ENCODE data around the gene MAPK1IP1L.
"Not testable (repeated sequence)": the region's sequence is repeated elsewhere in the genome, so short reads cannot be mapped to it uniquely, and the experiment has no call there.

The MAPK1IP1L gene

DNA sequence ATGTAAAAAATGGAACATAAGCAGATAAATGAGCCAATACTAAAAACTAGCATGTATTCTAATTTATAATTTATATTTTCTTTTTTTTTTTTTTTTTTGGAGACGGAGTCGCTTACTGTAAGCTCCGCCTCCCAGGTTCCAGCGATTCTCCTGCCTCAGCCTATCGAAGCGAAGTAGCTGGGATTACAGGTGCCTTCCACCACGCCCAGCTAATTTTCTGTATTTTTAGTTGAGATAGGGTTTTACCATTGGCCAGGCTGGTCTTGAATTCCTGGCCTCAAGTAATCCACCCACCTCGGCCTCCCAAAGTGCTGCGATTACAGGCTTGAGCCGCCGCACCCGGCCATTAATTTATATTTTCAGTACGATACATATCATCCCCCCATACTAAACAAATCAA, 2.7 kb downstream of the MAPK1IP1L start:
- no peak overlapping the region for H3K4me3 ChIP-seq (ENCODE audit: low read depth, low read length)
- H3K27me3 ChIP-seq (ENCODE audit: control insufficient read depth, insufficient read depth, low read length), result no peaks in the 10 kb centered on the region
- H3K9ac ChIP-seq (ENCODE audit: low read length), result no peak overlapping the region
- H3K4me1 ChIP-seq (ENCODE audit: control insufficient read depth, insufficient read depth, low read length), result peaks cover 20% of the 10 kb centered on the region
- H3K36me3 ChIP-seq (ENCODE audit: control insufficient read depth, insufficient read depth, low read length), result peaks cover 44% of the 10 kb centered on the region
- no peak overlapping the region for H3K27ac ChIP-seq (ENCODE audit: low read depth, low read length)
- no peaks in the 10 kb centered on the region for H3K9me3 ChIP-seq (ENCODE audit: control insufficient read depth, insufficient read depth, low read depth, low read length)

DNA sequence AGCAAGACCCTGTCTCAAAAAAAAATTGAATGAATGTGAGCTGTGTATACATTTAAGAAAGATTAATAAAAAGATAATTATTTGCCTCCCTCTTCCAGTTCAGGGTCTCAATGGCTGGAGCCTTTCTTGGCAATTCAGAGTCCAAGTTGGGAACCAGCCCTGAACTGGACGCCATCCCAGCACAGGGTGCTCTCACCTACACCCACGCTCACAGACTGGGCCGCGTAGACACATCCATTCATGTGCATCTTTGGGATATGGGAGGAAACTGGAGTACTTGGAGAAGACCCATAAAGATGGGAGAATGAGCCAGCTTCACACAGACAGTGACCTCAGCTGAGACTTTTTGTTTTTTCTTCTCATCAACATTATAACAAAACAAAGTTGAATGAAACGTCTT, 6.5 kb downstream of the MAPK1IP1L start:
- Histone ChIP-seq H3K36me3 (ENCODE audit: control insufficient read depth, insufficient read depth, low read length) (peaks cover 66% of the 10 kb centered on the region), H3K4me3 (ENCODE audit: low read depth, low read length) (no peak overlapping the region), H3K9me3 (ENCODE audit: control insufficient read depth, insufficient read depth, low read depth, low read length) (no peaks in the 10 kb centered on the region), H3K9ac (ENCODE audit: low read length) (no peak overlapping the region), H3K27ac (ENCODE audit: low read depth, low read length) (no peak overlapping the region), H3K4me1 (ENCODE audit: control insufficient read depth, insufficient read depth, low read length) (peaks cover 10% of the 10 kb centered on the region), H3K27me3 (ENCODE audit: control insufficient read depth, insufficient read depth, low read length) (no peaks in the 10 kb centered on the region)

DNA sequence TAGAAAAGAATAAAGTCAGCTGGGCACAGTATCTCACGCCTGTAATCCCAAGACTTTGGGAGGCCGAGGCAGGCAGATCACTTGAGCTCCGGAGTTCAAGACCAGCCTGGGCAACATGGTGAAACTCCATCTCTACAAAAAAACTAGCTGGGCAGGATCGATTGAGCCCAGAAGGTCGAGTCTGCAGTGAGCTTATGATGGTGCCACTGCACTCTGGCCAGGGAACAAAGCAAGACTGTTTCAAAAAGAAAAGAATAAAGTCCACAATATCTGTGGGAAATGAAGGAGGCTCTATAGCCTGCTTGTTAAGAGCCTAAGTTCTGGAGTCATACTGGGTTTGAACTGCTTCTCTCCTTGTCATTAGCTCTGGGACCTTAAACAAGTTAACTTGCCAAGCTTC, 7.9 kb downstream of the MAPK1IP1L start:
- Histone ChIP-seq H3K9ac (ENCODE audit: low read length) (no peak overlapping the region), H3K4me1 (ENCODE audit: control insufficient read depth, insufficient read depth, low read length) (no peaks in the 10 kb centered on the region), H3K36me3 (ENCODE audit: control insufficient read depth, insufficient read depth, low read length) (peaks cover 70% of the 10 kb centered on the region), H3K27me3 (ENCODE audit: control insufficient read depth, insufficient read depth, low read length) (no peaks in the 10 kb centered on the region), H3K4me3 (ENCODE audit: low read depth, low read length) (no peak overlapping the region), H3K9me3 (ENCODE audit: control insufficient read depth, insufficient read depth, low read depth, low read length) (no peaks in the 10 kb centered on the region), H3K27ac (ENCODE audit: low read depth, low read length) (no peak overlapping the region)

DNA sequence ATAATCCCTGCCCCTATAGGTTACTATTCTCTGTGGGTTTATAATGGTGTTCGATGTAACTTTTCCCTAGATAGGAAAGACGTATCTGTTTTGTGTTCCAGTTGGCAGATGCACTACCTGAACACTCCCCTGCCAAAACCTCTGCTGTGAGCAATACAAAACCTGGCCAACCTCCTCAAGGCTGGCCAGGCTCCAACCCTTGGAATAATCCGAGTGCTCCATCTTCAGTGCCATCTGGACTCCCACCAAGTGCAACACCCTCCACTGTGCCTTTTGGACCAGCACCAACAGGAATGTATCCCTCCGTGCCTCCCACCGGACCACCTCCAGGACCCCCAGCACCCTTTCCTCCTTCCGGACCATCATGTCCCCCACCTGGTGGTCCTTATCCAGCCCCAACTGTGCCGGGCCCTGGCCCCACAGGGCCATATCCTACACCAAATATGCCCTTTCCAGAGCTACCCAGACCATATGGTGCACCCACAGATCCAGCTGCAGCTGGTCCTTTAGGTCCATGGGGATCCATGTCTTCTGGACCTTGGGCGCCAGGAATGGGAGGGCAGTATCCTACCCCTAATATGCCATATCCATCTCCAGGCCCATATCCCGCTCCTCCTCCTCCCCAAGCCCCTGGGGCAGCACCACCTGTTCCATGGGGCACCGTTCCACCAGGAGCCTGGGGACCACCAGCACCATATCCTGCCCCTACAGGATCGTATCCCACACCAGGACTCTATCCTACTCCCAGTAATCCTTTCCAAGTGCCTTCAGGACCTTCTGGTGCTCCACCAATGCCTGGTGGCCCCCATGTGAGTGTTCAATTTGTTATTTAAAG, 11.3 kb downstream of the MAPK1IP1L start:
- Histone ChIP-seq H3K9ac (ENCODE audit: low read length) (no peak overlapping the region), H3K4me3 (ENCODE audit: low read depth, low read length) (no peak overlapping the region), H3K9me3 (ENCODE audit: control insufficient read depth, insufficient read depth, low read depth, low read length) (no peaks in the 10 kb centered on the region), H3K27ac (ENCODE audit: low read depth, low read length) (no peak overlapping the region), H3K36me3 (ENCODE audit: control insufficient read depth, insufficient read depth, low read length) (peaks cover 67% of the 10 kb centered on the region), H3K4me1 (ENCODE audit: control insufficient read depth, insufficient read depth, low read length) (no peaks in the 10 kb centered on the region), H3K27me3 (ENCODE audit: control insufficient read depth, insufficient read depth, low read length) (no peaks in the 10 kb centered on the region)

DNA sequence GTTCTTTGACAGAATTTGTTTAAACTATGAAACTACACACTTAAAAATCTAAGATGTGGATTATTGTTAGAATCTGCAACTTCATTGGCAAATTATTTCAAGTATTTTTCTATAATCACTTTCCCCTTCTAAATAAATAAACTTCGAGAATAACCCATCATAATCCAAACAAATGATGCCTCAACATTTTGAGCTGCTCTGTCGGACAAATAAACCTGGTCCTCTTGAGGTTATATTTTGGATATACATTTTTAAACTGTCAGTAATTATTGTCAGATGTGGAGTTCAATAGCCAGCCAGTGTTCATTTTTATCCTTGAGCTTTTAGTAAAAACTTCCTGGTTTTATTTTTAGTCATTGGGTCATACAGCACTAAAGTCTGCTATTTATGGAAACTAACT, 13.4 kb downstream of the MAPK1IP1L start:
- peaks cover 57% of the 10 kb centered on the region for H3K36me3 ChIP-seq (ENCODE audit: control insufficient read depth, insufficient read depth, low read length)
- not testable (repeated sequence) for H3K4me1 ChIP-seq (ENCODE audit: control insufficient read depth, insufficient read depth, low read length); H3K9ac ChIP-seq (ENCODE audit: low read length); H3K4me3 ChIP-seq (ENCODE audit: low read depth, low read length); H3K27ac ChIP-seq (ENCODE audit: low read depth, low read length); H3K9me3 ChIP-seq (ENCODE audit: control insufficient read depth, insufficient read depth, low read depth, low read length); H3K27me3 ChIP-seq (ENCODE audit: control insufficient read depth, insufficient read depth, low read length)

DNA sequence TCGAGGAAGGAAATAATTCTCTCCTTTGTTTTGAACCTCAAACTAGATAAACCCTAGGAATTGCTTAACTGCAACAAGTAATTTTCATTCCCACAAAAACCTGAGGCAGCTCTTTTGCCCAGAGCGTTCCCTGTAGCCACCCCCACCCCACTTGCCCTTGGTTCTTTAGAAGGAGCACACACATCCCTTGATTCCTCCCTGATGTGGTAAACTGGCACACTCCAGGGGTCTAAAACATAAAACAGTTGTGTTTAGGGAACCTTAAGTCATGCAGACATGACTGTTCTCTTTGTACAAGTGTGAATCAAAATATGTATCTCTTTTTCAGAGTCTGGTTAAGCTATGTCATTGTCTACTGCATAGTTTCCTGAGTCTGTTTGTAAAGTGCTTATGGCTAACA, 14.0 kb downstream of the MAPK1IP1L start:
- Histone ChIP-seq H3K9me3 (ENCODE audit: control insufficient read depth, insufficient read depth, low read depth, low read length) (no peaks in the 10 kb centered on the region), H3K36me3 (ENCODE audit: control insufficient read depth, insufficient read depth, low read length) (peaks cover 57% of the 10 kb centered on the region), H3K27me3 (ENCODE audit: control insufficient read depth, insufficient read depth, low read length) (no peaks in the 10 kb centered on the region), H3K4me3 (ENCODE audit: low read depth, low read length) (no peak overlapping the region), H3K9ac (ENCODE audit: low read length) (no peak overlapping the region), H3K27ac (ENCODE audit: low read depth, low read length) (no peak overlapping the region), H3K4me1 (ENCODE audit: control insufficient read depth, insufficient read depth, low read length) (no peaks in the 10 kb centered on the region)

DNA sequence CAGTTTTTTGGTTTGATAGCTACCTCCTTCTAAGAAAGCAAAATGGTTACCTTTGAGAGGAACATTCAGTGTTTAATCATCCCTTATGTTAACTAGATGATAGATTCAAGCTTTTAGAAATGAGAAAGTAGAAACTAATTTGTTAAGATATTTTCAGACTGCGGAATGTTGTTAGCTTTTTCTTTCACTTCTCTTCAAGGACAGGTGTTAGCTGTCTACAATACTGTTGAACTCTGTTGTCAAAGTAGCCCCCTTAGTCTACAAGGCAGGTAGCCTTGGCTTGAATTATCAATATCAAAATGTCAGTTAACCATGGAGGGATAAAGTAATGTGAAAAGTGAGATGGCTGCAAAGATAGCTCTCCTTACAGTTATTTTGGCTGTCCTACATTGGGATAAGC, 14.8 kb downstream of the MAPK1IP1L start:
- H3K27ac ChIP-seq (ENCODE audit: low read depth, low read length), result no peak overlapping the region
- H3K4me3 ChIP-seq (ENCODE audit: low read depth, low read length), result no peak overlapping the region
- H3K9me3 ChIP-seq (ENCODE audit: control insufficient read depth, insufficient read depth, low read depth, low read length), result no peaks in the 10 kb centered on the region
- H3K27me3 ChIP-seq (ENCODE audit: control insufficient read depth, insufficient read depth, low read length), result no peaks in the 10 kb centered on the region
- peaks cover 53% of the 10 kb centered on the region for H3K36me3 ChIP-seq (ENCODE audit: control insufficient read depth, insufficient read depth, low read length)
- no peaks in the 10 kb centered on the region for H3K4me1 ChIP-seq (ENCODE audit: control insufficient read depth, insufficient read depth, low read length)
- H3K9ac ChIP-seq (ENCODE audit: low read length), result no peak overlapping the region

DNA sequence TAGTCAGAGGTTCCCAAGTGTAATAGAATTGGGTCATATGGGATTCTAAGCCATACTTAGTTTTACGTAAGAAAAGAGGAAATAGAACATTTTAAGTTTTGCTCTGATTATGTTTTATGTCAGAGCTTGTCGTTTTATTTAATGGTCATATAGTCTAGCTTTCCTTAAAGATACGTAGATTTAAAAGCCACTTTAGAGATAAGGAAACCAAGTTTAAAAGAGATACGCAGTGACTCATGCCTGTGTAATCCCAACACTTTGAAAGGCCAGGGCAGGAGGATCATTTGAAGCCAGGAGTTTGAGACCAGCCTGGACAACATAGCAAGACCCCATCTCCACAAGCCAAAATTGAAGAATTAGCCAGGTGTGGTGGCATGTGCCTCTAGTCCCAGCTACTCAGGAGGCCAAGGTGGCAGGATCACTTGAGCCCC, 19.5 kb downstream of the MAPK1IP1L start:
- Histone ChIP-seq H3K27ac (ENCODE audit: low read depth, low read length) (no peak overlapping the region), H3K36me3 (ENCODE audit: control insufficient read depth, insufficient read depth, low read length) (peaks cover 8% of the 10 kb centered on the region), H3K4me3 (ENCODE audit: low read depth, low read length) (no peak overlapping the region), H3K4me1 (ENCODE audit: control insufficient read depth, insufficient read depth, low read length) (peaks cover 9% of the 10 kb centered on the region; the same call in 1 of the 2 replicates), H3K9me3 (ENCODE audit: control insufficient read depth, insufficient read depth, low read depth, low read length) (no peaks in the 10 kb centered on the region), H3K9ac (ENCODE audit: low read length) (no peak overlapping the region), H3K27me3 (ENCODE audit: control insufficient read depth, insufficient read depth, low read length) (no peaks in the 10 kb centered on the region)

DNA sequence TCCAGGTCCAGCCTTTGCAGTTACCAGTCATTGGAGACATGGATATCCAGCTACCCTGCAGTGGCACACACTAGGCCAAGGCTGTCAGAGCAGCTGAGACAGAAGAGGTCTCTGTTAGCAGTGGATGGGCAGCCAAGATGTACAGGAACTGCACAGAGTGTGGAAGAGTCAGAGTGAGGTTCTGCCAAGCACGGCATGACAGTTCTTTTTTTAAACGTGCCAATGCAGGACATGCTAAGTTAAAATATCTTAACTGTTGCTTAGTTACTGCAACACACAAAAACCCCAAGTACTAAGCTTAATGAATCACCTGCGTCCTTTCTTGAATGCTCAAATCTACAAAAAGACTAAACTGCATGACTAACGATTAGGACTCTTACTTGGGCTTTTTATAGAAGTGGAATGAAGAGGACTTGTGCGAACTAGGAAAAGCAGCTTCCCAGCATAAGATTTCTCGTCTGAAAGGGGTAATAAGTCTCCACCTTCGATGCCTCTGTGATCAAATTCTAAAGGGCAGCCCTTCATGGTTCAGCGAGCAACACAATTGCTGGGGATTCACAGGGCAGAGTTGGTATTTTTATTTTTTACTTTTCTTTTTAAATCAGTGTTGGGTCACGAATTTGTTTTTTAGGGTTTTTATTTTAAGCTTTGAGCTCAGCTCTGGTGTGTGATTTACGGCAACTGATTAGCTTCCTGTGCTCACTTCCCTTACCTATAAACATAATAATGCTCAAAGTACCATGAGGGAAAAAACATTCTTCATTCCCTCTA, 20.6 kb downstream of the MAPK1IP1L start:
- H3K9me3 ChIP-seq (ENCODE audit: control insufficient read depth, insufficient read depth, low read depth, low read length), result no peaks in the 10 kb centered on the region
- no peak overlapping the region for H3K4me3 ChIP-seq (ENCODE audit: low read depth, low read length)
- no peaks in the 10 kb centered on the region for H3K27me3 ChIP-seq (ENCODE audit: control insufficient read depth, insufficient read depth, low read length)
- 0 out of 2 replicates have a peak, but pooled peaks cover 3% of the 10 kb centered on the region for H3K36me3 ChIP-seq (ENCODE audit: control insufficient read depth, insufficient read depth, low read length)
- no peak overlapping the region for H3K9ac ChIP-seq (ENCODE audit: low read length)
- H3K27ac ChIP-seq (ENCODE audit: low read depth, low read length), result no peak overlapping the region
- H3K4me1 ChIP-seq (ENCODE audit: control insufficient read depth, insufficient read depth, low read length), result peaks cover 9% of the 10 kb centered on the region; the same call in 1 of the 2 replicates

DNA sequence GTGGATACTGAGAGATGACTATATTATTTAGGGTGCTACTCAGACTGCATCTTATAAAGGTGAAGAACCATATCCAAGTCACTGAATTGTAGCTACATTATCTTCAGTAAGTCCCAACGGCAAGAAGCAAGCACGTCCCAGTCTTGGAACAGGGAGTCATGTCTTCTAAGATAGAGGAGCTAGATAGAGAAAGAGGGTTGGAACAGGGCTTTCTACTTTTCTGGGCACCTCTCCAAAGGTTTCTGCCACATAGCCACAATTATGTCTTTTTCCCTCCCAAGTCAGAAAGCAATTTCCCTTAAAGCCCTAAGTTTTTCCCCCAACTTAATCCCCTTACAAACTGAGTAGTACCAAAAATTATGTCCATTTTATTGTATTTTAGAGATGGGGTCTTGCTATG, 22.4 kb downstream of the MAPK1IP1L start:
- H3K36me3 ChIP-seq (ENCODE audit: control insufficient read depth, insufficient read depth, low read length), result 0 out of 2 replicates have a peak, but pooled peaks cover 3% of the 10 kb centered on the region
- no peaks in the 10 kb centered on the region for H3K9me3 ChIP-seq (ENCODE audit: control insufficient read depth, insufficient read depth, low read depth, low read length)
- no peaks in the 10 kb centered on the region for H3K27me3 ChIP-seq (ENCODE audit: control insufficient read depth, insufficient read depth, low read length)
- H3K9ac ChIP-seq (ENCODE audit: low read length), result no peak overlapping the region
- no peak overlapping the region for H3K27ac ChIP-seq (ENCODE audit: low read depth, low read length)
- H3K4me3 ChIP-seq (ENCODE audit: low read depth, low read length), result no peak overlapping the region
- peaks cover 9% of the 10 kb centered on the region; the same call in 1 of the 2 replicates for H3K4me1 ChIP-seq (ENCODE audit: control insufficient read depth, insufficient read depth, low read length)

DNA sequence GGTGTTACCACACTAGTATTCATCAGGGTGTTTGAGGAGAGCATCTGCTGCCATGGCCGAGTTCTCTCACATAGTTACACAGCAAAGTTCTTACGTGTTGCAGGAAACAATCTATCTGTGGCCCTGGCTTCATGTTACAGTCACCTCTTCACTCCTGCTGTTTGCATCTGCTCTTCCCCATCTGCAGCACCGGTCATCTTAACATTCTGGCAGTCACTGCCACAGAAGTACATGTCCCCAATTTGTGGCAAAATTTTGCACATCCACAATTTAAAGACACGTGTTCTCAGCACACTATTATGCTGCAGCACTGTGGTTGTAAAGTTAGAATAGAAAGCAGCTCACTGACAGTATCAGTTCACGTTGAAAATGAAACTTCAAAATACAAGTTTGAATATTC, 23.2 kb downstream of the MAPK1IP1L start:
- no peak overlapping the region for H3K9ac ChIP-seq (ENCODE audit: low read length)
- H3K4me3 ChIP-seq (ENCODE audit: low read depth, low read length), result no peak overlapping the region

More for the DNA sequence above, 23.2 kb downstream of the MAPK1IP1L start:
- Histone ChIP-seq H3K27ac (ENCODE audit: low read depth, low read length) (no peak overlapping the region), H3K9me3 (ENCODE audit: control insufficient read depth, insufficient read depth, low read depth, low read length) (no peaks in the 10 kb centered on the region), H3K4me1 (ENCODE audit: control insufficient read depth, insufficient read depth, low read length) (peaks cover 9% of the 10 kb centered on the region; the same call in 1 of the 2 replicates), H3K27me3 (ENCODE audit: control insufficient read depth, insufficient read depth, low read length) (no peaks in the 10 kb centered on the region), H3K36me3 (ENCODE audit: control insufficient read depth, insufficient read depth, low read length) (0 out of 2 replicates have a peak, but pooled peaks cover 1% of the 10 kb centered on the region)
